HG03175 (cell line): Measurements from ENCODE around the gene ANKZF1.
"Not testable (repeated sequence)": the region's sequence is repeated elsewhere in the genome, so short reads cannot be mapped to it uniquely, and the experiment has no call there.

ENCODE experiments used
- ATAC-seq: cut with Tn5 transposase; IDR thresholded peaks from one replicate; pipeline ENCODE4 v1.9.1; 2021; ENCODE audit warnings: mild to moderate bottlenecking, moderate library complexity; ENCODE audit not compliant: unreplicated experiment

Gene ANKZF1

GRCh38 chr2:219252900-219253752 lies 23.5 kb downstream of the ANKZF1 start, which contains the start of gene TUBA4B:
TUBA4B (plus strand) TSS chr2:219253243; CDS start chr2:219253408, 165 bp downstream.
- peak; percentile 6 for ATAC-seq

- ATAC-seq, result peak; percentile 51
These were observed 24.4 kb downstream of the ANKZF1 start, which contains the start of gene TUBA4A for GRCh38 chr2:219253753-219254589. TUBA4A (minus strand) TSS chr2:219253918; CDS start chr2:219253858, 60 bp downstream.

GRCh38 chr2:219254590-219255201 lies 25.1 kb downstream of the ANKZF1 start:
- peak; percentile 35 for ATAC-seq

- not testable (repeated sequence) for ATAC-seq
These were observed 29.3 kb downstream of the ANKZF1 start for GRCh38 chr2:219258942-219259341.

GRCh38 chr2:219261024-219261855 lies 31.6 kb downstream of the ANKZF1 start:
- no peak for ATAC-seq

GRCh38 chr2:219266232-219266631 lies 36.6 kb downstream of the ANKZF1 start:
- no peak for ATAC-seq

- ATAC-seq, result no peak
These were observed 37.3 kb downstream of the ANKZF1 start for GRCh38 chr2:219266886-219267285.

GRCh38 chr2:219268294-219268693 lies 38.7 kb downstream of the ANKZF1 start:
- no peak for ATAC-seq

GRCh38 chr2:219269362-219270054 lies 39.9 kb downstream of the ANKZF1 start:
- no peak for ATAC-seq

GRCh38 chr2:219270055-219270372 lies 40.4 kb downstream of the ANKZF1 start:
- ATAC-seq, result no peak

GRCh38 chr2:219271021-219271420 lies 41.4 kb downstream of the ANKZF1 start:
- no peak for ATAC-seq

- ATAC-seq, result no peak
These were observed 42.8 kb downstream of the ANKZF1 start for GRCh38 chr2:219272356-219272755.

- ATAC-seq, result no peak
These were observed 43.4 kb downstream of the ANKZF1 start for GRCh38 chr2:219272995-219273394.

GRCh38 chr2:219273937-219274336 lies 44.3 kb downstream of the ANKZF1 start:
- ATAC-seq, result no peak

GRCh38 chr2:219274361-219274921 lies 44.8 kb downstream of the ANKZF1 start:
- no peak for ATAC-seq

- no peak for ATAC-seq
These were observed 48.4 kb downstream of the ANKZF1 start for GRCh38 chr2:219277703-219278654.

GRCh38 chr2:219278655-219279150 lies 49.1 kb downstream of the ANKZF1 start:
- no peak for ATAC-seq
